ENCODE measurements around the gene CELA2A.
A peak's percentile ranks its signal among the peaks of the same experiment; 100 is the strongest.
"Not testable (repeated sequence)": the region's sequence is repeated elsewhere in the genome, so short reads cannot be mapped to it uniquely, and the experiment has no call there.

The CELA2A gene

GRCh38 chr1:15428815-15429435, 27.6 kb upstream of the CELA2A start:
- Mint-ChIP-seq H3K4me1 (no peaks in the 10 kb centered on the region), H3K9me3 (no peaks in the 10 kb centered on the region), H3K27ac (no peak overlapping the region), H3K36me3 (peaks cover 14% of the 10 kb centered on the region), H3K27me3 (no peaks in the 10 kb centered on the region), H3K4me3 (no peak overlapping the region)
- CTCF ChIA-PET: interaction anchor here (1.0 to 9.8 kb wide), 2 partner anchors 15 to 105 kb away, joined by 3 to 120 read pairs; no protein-coding TSS in a partner anchor
- no peak for DNase-seq

DNA sequence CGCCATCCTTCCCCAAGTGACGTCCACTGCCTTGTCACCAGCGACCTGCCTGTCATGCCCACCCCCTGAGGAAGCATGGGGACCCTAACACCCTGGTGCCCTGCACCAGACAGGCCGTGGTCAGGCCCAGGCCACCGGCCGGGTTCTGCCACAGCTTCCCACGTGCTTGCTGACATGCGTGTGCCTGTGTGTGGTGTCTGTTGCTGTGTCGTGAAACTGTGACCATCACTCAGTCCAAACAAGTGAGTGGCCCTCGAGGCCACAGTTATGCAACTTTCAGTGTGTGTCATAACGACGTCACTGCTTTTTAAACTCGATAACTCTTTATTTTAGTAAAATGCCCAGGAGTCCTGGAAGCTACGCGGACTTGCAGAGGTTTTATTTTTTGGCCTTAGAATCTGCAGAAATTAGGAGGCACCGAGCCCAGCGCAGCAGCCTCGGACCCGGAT, 26.8 kb upstream of the CELA2A start:
- Mint-ChIP-seq H3K27ac (no peak overlapping the region), H3K36me3 (peaks cover 14% of the 10 kb centered on the region), H3K9me3 (no peaks in the 10 kb centered on the region), H3K27me3 (no peaks in the 10 kb centered on the region), H3K4me1 (no peaks in the 10 kb centered on the region), H3K4me3 (no peak overlapping the region)
- CTCF ChIA-PET: interaction anchor here (1.0 to 9.8 kb wide), 4 partner anchors 8 to 106 kb away, joined by 3 to 120 read pairs (median 6); no protein-coding TSS in a partner anchor
- DNase-seq: no peak

- peak; percentile 77 for DNase-seq
- no peaks in the 10 kb centered on the region for H3K9me3 Mint-ChIP-seq
- no peak overlapping the region for H3K27ac Mint-ChIP-seq
- no peak overlapping the region for H3K4me3 Mint-ChIP-seq
- CTCF ChIA-PET: interaction anchor here (0.6 to 9.8 kb wide), 14 partner anchors 10 to 122 kb away, joined by 3 to 120 read pairs (median 4); no protein-coding TSS in a partner anchor
- H3K36me3 Mint-ChIP-seq: peaks cover 13% of the 10 kb centered on the region
- H3K27me3 Mint-ChIP-seq: no peaks in the 10 kb centered on the region
- no peaks in the 10 kb centered on the region for H3K4me1 Mint-ChIP-seq
These were observed 25.6 kb upstream of the CELA2A start for GRCh38 chr1:15430787-15431570.

DNA sequence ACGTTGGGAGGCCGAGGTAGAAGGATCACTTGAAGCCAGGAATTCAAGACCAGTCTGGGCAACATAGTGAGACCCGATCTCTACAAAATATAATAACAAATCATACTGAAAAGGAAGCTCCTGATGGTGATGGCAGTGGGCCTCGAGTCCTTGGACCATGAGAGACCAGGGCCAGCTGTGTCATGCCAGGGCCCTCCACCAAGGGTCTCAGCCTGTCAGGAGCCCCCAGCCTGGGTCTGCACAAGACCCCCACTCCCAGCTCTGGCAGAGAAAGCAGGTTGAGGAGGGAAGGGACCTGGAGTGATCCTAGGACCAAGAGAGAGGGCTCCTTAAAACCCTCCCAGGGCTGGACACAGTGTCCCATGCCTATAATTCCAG, 25.0 kb upstream of the CELA2A start:
- no peak for DNase-seq
- no peaks in the 10 kb centered on the region for H3K4me1 Mint-ChIP-seq
- CTCF ChIA-PET: interaction anchor here (0.7 to 9.8 kb wide), 16 partner anchors 10 to 114 kb away, joined by 3 to 120 read pairs (median 4); no protein-coding TSS in a partner anchor
- H3K27me3 Mint-ChIP-seq: no peaks in the 10 kb centered on the region
- H3K4me3 Mint-ChIP-seq: no peak overlapping the region
- H3K9me3 Mint-ChIP-seq: no peaks in the 10 kb centered on the region
- peaks cover 8% of the 10 kb centered on the region for H3K36me3 Mint-ChIP-seq
- no peak overlapping the region for H3K27ac Mint-ChIP-seq

- Mint-ChIP-seq H3K9me3 (no peaks in the 10 kb centered on the region), H3K36me3 (peaks cover 4% of the 10 kb centered on the region), H3K27ac (no peak overlapping the region), H3K4me3 (no peak overlapping the region), H3K27me3 (no peaks in the 10 kb centered on the region), H3K4me1 (no peaks in the 10 kb centered on the region)
- DNase-seq: no peak
- CTCF ChIA-PET: interaction anchor here (1.0 to 9.8 kb wide), 8 partner anchors 13 to 112 kb away, joined by 3 to 120 read pairs (median 6); no protein-coding TSS in a partner anchor
These were observed 24.2 kb upstream of the CELA2A start for GRCh38 chr1:15432324-15432723.

- H3K36me3 Mint-ChIP-seq: no peaks in the 10 kb centered on the region
- no peak for DNase-seq
- H3K27me3 Mint-ChIP-seq: no peaks in the 10 kb centered on the region
- H3K9me3 Mint-ChIP-seq: no peaks in the 10 kb centered on the region
- H3K27ac Mint-ChIP-seq: no peak overlapping the region
- H3K4me1 Mint-ChIP-seq: no peaks in the 10 kb centered on the region
- CTCF ChIA-PET: interaction anchor here (9.8 kb wide), 1 partner anchor 110 kb away, joined by 120 read pairs; no protein-coding TSS in a partner anchor
- no peak overlapping the region for H3K4me3 Mint-ChIP-seq
These were observed 23.1 kb upstream of the CELA2A start for GRCh38 chr1:15433471-15433870.

- H3K27ac Mint-ChIP-seq: not testable (repeated sequence)
These were observed 21.8 kb upstream of the CELA2A start for GRCh38 chr1:15434739-15435138.

DNA sequence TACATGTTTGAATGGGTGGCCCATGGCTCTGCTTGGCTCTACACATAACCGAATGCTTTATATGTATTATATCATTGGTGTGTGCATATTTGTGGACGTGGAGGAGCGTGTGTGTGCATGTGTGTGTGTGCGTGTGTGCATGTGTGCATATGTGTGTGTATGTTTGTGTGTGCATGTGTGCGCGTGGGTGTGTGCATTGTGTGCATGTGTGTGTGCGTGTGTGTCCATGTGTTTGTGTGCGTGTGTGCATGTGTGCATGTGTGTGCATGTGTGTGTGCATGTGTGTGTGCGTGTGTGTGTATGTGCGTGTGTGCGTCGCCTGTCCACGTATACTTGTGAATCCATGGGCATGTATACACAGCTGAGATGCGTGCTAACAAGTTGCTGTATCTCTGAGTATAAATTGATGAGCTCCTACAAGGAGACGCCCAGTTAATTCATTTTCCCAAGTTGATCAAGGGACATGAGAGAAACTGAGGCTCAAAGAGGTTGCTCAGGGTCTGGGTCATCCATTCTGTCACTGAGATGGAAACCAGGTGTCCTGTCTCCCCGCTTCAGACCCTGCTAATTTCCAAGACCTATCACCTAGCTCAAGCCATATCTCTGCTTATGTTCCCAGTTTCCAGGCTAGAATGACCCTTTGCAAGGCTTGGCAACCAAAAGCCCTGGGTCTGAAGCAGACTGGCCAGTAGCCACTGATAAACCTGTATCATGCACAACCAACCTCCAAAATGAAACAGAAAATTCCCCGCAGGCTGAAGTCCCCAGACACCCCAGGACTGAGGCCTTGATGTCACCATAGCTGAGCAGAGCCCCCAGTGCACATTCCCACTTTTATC, 21.1 kb upstream of the CELA2A start:
- H3K4me3 Mint-ChIP-seq: no peak overlapping the region
- DNase-seq: no peak
- CTCF ChIA-PET: interaction anchor here (0.6 to 9.8 kb wide), 2 partner anchors 39 to 112 kb away, joined by 3 to 120 read pairs; no protein-coding TSS in a partner anchor
- H3K4me1 Mint-ChIP-seq: no peaks in the 10 kb centered on the region
- no peaks in the 10 kb centered on the region for H3K9me3 Mint-ChIP-seq
- no peaks in the 10 kb centered on the region for H3K27me3 Mint-ChIP-seq
- H3K27ac Mint-ChIP-seq: no peak overlapping the region
- H3K36me3 Mint-ChIP-seq: no peaks in the 10 kb centered on the region

More at GRCh38 chr1:15434739-15435138, 21.8 kb upstream of the CELA2A start:
- CTCF ChIA-PET: interaction anchor here (0.6 to 9.8 kb wide), 2 partner anchors 38 to 111 kb away, joined by 3 to 120 read pairs; no protein-coding TSS in a partner anchor
- H3K4me1 Mint-ChIP-seq, H3K27me3 Mint-ChIP-seq, H3K9me3 Mint-ChIP-seq, H3K4me3 Mint-ChIP-seq, H3K36me3 Mint-ChIP-seq, DNase-seq: not testable (repeated sequence)

GRCh38 chr1:15436881-15437442, 19.6 kb upstream of the CELA2A start:
- Mint-ChIP-seq H3K36me3 (no peaks in the 10 kb centered on the region), H3K4me1 (no peaks in the 10 kb centered on the region), H3K27ac (no peak overlapping the region), H3K4me3 (no peak overlapping the region), H3K27me3 (no peaks in the 10 kb centered on the region), H3K9me3 (no peaks in the 10 kb centered on the region)
- CTCF ChIA-PET: interaction anchor here (1.2 to 9.8 kb wide), 2 partner anchors 109 to 113 kb away, joined by 5 to 120 read pairs; no protein-coding TSS in a partner anchor
- DNase-seq: no peak

GRCh38 chr1:15439325-15439724, 17.2 kb upstream of the CELA2A start:
- no peak for DNase-seq
- no peak overlapping the region for H3K27ac Mint-ChIP-seq
- CTCF ChIA-PET: no interaction called here
- H3K4me1 Mint-ChIP-seq: no peaks in the 10 kb centered on the region
- H3K9me3 Mint-ChIP-seq: no peaks in the 10 kb centered on the region
- peaks cover 9% of the 10 kb centered on the region for H3K27me3 Mint-ChIP-seq
- no peak overlapping the region for H3K4me3 Mint-ChIP-seq
- H3K36me3 Mint-ChIP-seq: no peaks in the 10 kb centered on the region

DNA sequence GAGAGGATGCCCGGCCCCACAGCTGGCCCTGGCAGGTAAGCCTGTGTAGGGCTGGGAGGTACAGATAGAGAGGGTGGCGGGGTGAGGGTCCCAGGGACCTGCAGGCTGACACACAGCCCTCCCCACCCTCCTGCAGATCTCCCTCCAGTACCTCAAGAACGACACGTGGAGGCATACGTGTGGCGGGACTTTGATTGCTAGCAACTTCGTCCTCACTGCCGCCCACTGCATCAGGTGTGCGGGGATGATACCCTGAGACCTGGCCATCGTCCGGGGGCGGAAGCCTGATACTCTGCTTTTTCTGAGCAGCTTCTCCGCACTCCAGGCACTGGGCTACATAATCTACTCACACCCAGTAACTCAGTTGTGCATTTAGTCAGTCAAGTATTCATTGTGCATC, 16.2 kb upstream of the CELA2A start:
- Mint-ChIP-seq H3K36me3 (no peaks in the 10 kb centered on the region), H3K27me3 (peaks cover 16% of the 10 kb centered on the region), H3K27ac (no peak overlapping the region), H3K4me3 (no peak overlapping the region), H3K9me3 (no peaks in the 10 kb centered on the region), H3K4me1 (no peaks in the 10 kb centered on the region)
- CTCF ChIA-PET: no interaction called here
- DNase-seq: no peak

- no peaks in the 10 kb centered on the region for H3K9me3 Mint-ChIP-seq
These were observed 15.3 kb upstream of the CELA2A start for GRCh38 chr1:15441247-15441646.

DNA sequence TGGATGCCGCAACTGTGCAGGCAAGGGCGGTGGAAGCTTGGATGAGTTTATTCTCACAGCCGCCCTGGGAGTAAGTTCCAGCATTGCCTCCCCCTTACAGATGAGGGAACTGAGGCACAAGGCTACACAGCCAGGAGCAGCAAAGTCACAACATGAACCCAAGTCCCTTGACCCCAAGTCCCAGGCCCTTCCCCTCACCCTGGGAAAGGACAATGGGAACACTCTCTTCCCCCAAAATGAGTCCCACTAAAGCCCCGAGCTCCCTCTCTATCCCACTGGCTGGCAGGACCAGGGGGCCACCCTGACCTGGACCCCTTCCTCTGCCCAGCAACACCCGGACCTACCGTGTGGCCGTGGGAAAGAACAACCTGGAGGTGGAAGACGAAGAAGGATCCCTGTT, 14.4 kb upstream of the CELA2A start:
- no peak for DNase-seq
- Mint-ChIP-seq H3K4me3 (no peak overlapping the region), H3K27ac (no peak overlapping the region), H3K9me3 (no peaks in the 10 kb centered on the region), H3K36me3 (no peaks in the 10 kb centered on the region), H3K4me1 (peaks cover 4% of the 10 kb centered on the region), H3K27me3 (peaks cover 27% of the 10 kb centered on the region)
- CTCF ChIA-PET: no interaction called here

More at GRCh38 chr1:15441247-15441646, 15.3 kb upstream of the CELA2A start:
- CTCF ChIA-PET: interaction anchor here (1.0 kb wide), 1 partner anchor 10 kb away, joined by 4 read pairs; no protein-coding TSS in a partner anchor
- Mint-ChIP-seq H3K36me3 (no peaks in the 10 kb centered on the region), H3K4me3 (no peak overlapping the region), H3K27ac (no peak overlapping the region), H3K4me1 (peaks cover 4% of the 10 kb centered on the region), H3K27me3 (peaks cover 19% of the 10 kb centered on the region)
- no peak for DNase-seq

All from activated naive CD4-positive, alpha-beta T cell treated with anti-CD3 and anti-CD28 coated beads, Interleukin-2, amount 10 ng/mL, durations not matched to agents 7 days and 5 days (primary cell).